ENCODE data around the gene GLRX3. TPM values are rescaled to one million over a fixed set of nuclear protein-coding genes. Genes with fewer than 3 reads are reported as not detected.

Gene GLRX3
- total RNA-seq, 1 experiment from 2014 or later, result 173 TPM

- no peak for DNase-seq (ENCODE audit: extremely low read depth, low read depth)
Observed at GRCh38 chr10:130202984-130203621, 66.9 kb downstream of the GLRX3 start.

GRCh38 chr10:130203626-130204025 is 67.4 kb downstream of the GLRX3 start:
- DNase-seq (ENCODE audit: extremely low read depth, low read depth), result no peak

GRCh38 chr10:130206216-130206737 is 70.1 kb downstream of the GLRX3 start:
- no peak for DNase-seq (ENCODE audit: extremely low read depth, low read depth)

GRCh38 chr10:130207205-130207604 is 71.0 kb downstream of the GLRX3 start:
- no peak for DNase-seq (ENCODE audit: extremely low read depth, low read depth)

GRCh38 chr10:130208807-130209206 is 72.6 kb downstream of the GLRX3 start:
- DNase-seq (ENCODE audit: extremely low read depth, low read depth), result no peak

GRCh38 chr10:130212746-130213145 is 76.6 kb downstream of the GLRX3 start:
- DNase-seq (ENCODE audit: extremely low read depth, low read depth), result no peak

GRCh38 chr10:130213286-130214080 is 77.3 kb downstream of the GLRX3 start:
- DNase-seq (ENCODE audit: extremely low read depth, low read depth), result no peak

- no peak for DNase-seq (ENCODE audit: extremely low read depth, low read depth)
Observed at GRCh38 chr10:130214431-130214830, 78.2 kb downstream of the GLRX3 start.

GRCh38 chr10:130215151-130215930 is 79.2 kb downstream of the GLRX3 start:
- DNase-seq (ENCODE audit: extremely low read depth, low read depth), result no peak

GRCh38 chr10:130215931-130216231 is 79.7 kb downstream of the GLRX3 start:
- DNase-seq (ENCODE audit: extremely low read depth, low read depth), result no peak

GRCh38 chr10:130218181-130218641 is 82.0 kb downstream of the GLRX3 start:
- DNase-seq (ENCODE audit: extremely low read depth, low read depth), result no peak

- DNase-seq (ENCODE audit: extremely low read depth, low read depth), result no peak
Observed at GRCh38 chr10:130218936-130219335, 82.7 kb downstream of the GLRX3 start.

- no peak for DNase-seq (ENCODE audit: extremely low read depth, low read depth)
Observed at GRCh38 chr10:130220251-130221185, 84.3 kb downstream of the GLRX3 start.

- no peak for DNase-seq (ENCODE audit: extremely low read depth, low read depth)
Observed at GRCh38 chr10:130221456-130222375, 85.5 kb downstream of the GLRX3 start.

GRCh38 chr10:130222381-130222780 is 86.2 kb downstream of the GLRX3 start:
- DNase-seq (ENCODE audit: extremely low read depth, low read depth), result no peak

GRCh38 chr10:130224228-130224627 is 88.0 kb downstream of the GLRX3 start:
- no peak for DNase-seq (ENCODE audit: extremely low read depth, low read depth)

- no peak for DNase-seq (ENCODE audit: extremely low read depth, low read depth)
Observed at GRCh38 chr10:130226012-130226411, 89.8 kb downstream of the GLRX3 start.

- no peak for DNase-seq (ENCODE audit: extremely low read depth, low read depth)
Observed at GRCh38 chr10:130227883-130228282, 91.7 kb downstream of the GLRX3 start.

Data from NCI-H460 (cell line).